Fibroblast of skin of back (primary cell): ENCODE data around the gene CRLF3.
"Not testable (repeated sequence)": the region's sequence is repeated elsewhere in the genome, so short reads cannot be mapped to it uniquely, and the experiment has no call there.

Source experiments
- DNase-seq: peaks from one replicate; pipeline ENCODE4 v3.0.0-alpha.2; 2013

CRLF3 gene

DNA sequence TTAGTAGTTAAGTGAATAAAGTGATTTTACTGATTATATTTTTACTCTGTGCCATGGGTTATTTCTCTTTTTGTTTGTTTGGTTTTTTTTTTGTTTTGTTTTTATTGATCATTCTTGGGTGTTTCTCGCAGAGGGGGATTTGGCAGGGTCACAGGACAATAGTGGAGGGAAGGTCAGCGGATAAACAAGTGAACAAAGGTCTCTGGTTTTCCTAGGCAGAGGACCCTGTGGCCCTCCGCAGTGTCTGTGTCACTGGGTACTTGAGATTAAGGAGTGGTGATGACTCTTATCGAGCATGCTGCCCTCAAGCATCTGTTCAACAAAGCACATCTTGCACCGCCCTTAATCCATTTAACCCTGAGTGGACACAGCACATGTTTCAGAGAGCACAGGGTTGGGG is 88.8 kb downstream of the CRLF3 start:
- DNase-seq, result not testable (repeated sequence)

DNA sequence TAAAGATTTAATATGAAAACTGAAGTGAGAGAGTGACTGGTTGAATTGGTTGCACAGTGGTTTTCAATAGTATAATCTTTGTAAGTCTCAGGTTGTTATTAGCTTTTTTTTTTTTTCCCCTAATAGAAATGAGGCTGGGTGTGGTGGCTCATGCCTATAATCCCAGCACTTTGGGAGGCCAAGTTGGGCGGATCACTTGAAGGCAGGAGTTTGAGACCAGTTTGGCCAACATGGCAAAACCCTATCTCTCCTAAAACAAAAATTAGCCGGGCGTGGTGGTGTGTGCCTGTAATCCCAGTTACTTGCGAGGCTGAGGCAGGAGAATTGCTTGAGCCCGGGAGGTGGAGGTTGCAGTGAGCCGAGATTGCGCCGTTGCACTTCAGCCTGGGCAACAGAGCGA is 89.3 kb downstream of the CRLF3 start:
- not testable (repeated sequence) for DNase-seq

DNA sequence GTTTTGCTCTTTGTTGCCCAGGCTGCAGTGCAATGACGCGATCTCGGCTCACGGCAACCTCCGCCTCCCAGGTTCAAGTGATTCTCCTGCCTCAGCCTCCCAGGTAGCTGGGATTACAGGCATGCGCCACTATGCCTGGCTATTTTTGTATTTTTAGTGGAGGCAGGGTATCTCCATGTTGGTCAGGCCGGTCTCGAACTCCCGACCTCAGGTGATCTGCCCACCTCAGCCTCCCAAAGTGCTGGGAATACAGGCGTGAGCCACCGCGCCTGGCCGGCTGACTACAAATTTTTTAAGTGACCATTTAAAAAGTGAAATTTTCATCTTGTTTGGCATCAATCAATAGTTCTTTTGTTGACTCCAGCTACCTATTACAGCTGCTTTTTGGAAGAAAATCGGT is 90.3 kb downstream of the CRLF3 start:
- not testable (repeated sequence) for DNase-seq
